Upper lobe of left lung (tissue), 4 donors: ENCODE results near the gene HNRNPLL.

ENCODE experiments used
- CTCF ChIP-seq, 6 experiments: fragments of 450-650 bp in 4 of 6; fragments of 200-600 bp in 2 of 6; sonication (generic) in 2 of 6; IDR thresholded peaks; one replicate each; pipeline ENCODE4 v1.5.1; 2016 to 2019; ENCODE audit warnings: antibody characterized with exemption in 6 of 6
- POLR2A ChIP-seq, 4 donors: fragments of 450-650 bp; IDR thresholded peaks; one replicate each; pipeline ENCODE4 v1.5.1; 2016 to 2017; ENCODE audit warnings: antibody characterized with exemption in 4 of 4, mild to moderate bottlenecking in 2 of 4

- TF ChIP-seq CTCF (IDR thresholded peaks at IDR 0.05) (no peak), POLR2A (IDR thresholded peaks at IDR 0.05) (no peak)
These were observed 18.3 kb upstream of the HNRNPLL start for GRCh38 chr2:38621018-38621417.
